ENCODE data around the gene SLK.

- TF ChIP-seq CTCF (conservative IDR thresholded peaks at IDR 0.05 in 1 of 2, IDR thresholded peaks at IDR 0.05 in 1 of 2; ENCODE audit: extremely low read depth in 1 of 2, insufficient read depth in 1 of 2, low read depth in 1 of 2, low read length in 2 of 2): no peak
- no peak for TF ChIP-seq EZH2 (IDR thresholded peaks at IDR 0.05; ENCODE audit: borderline replicate concordance, low read length)
Observed at GRCh38 chr10:104034401-104035193, 67.7 kb downstream of the SLK start.
